Ovary (tissue), 9 donors: ENCODE data around the gene PRDX6. TPM values are rescaled to one million over a fixed set of nuclear protein-coding genes. Genes with fewer than 3 reads are reported as not detected.
"Not testable (repeated sequence)": the region's sequence is repeated elsewhere in the genome, so short reads cannot be mapped to it uniquely, and the experiment has no call there.

Experiments used
- DNase-seq, 5 donors: peaks; one replicate each; pipeline ENCODE4 v3.0.0-alpha.2; 2019 to 2020
- H3K27ac ChIP-seq, 2 donors: fragments of 200-600 bp; one replicate each; pipeline versions ENCODE4 v1.5.1 to v1.8.0; 2019 to 2022
- H3K27me3 ChIP-seq: fragments of 200-600 bp; one replicate; pipeline ENCODE4 v1.8.0; 2022
- H3K36me3 ChIP-seq: fragments of 200-600 bp; sonication (generic); one replicate; pipeline ENCODE4 v1.5.1; 2019
- H3K4me1 ChIP-seq: one replicate; pipeline ENCODE4 v1.8.1; 2013; ENCODE audit warnings: mild to moderate bottlenecking, moderate library complexity; ENCODE audit not compliant: insufficient read depth
- H3K4me3 ChIP-seq: fragments of 200-600 bp; sonication (generic); one replicate; pipeline ENCODE4 v1.5.1; 2017
- H3K9me3 ChIP-seq, 2 donors: fragments of 200-600 bp in 1 of 2; sonication (generic) in 1 of 2; one replicate each; pipeline versions ENCODE4 v1.5.1 to v1.8.1; 2013 to 2019; ENCODE audit warnings: mild to moderate bottlenecking in 1 of 2, moderate library complexity in 1 of 2
- CTCF ChIP-seq, 3 donors: fragments of 450-650 bp in 2 of 3; fragments of 200-600 bp in 1 of 3; IDR thresholded peaks; one replicate each; pipeline versions ENCODE4 v1.5.1 to v1.8.0; 2016 to 2022; ENCODE audit warnings: antibody characterized with exemption in 3 of 3, mild to moderate bottlenecking in 1 of 3
- EP300 ChIP-seq: sonication (generic); formaldehyde crosslinking; IDR thresholded peaks from one replicate; pipeline ENCODE4 v1.6.1; 2017; ENCODE audit warnings: antibody characterized with exemption
- POLR2A ChIP-seq: fragments of 450-650 bp; IDR thresholded peaks from one replicate; pipeline ENCODE4 v1.6.1; 2017; ENCODE audit warnings: antibody characterized with exemption, mild to moderate bottlenecking, moderate library complexity
- WGBS, 3 donors: extraction: QIAGEN DNeasy Blood & Tissue Kit in 1 of 3; methylation state at CpG; one replicate each; pipeline versions ENCODE4 v1.1.5 to v1.1.7; 2013 to 2017; 5-methylcytosine and 5-hydroxymethylcytosine counted together
- intact Hi-C, 4 donors: fragments of 100-400 bp; cut with DNase I; formaldehyde crosslinking; loops; one replicate each; pipeline versions ENCODE4 v1.11.0 to v1.15.1; 2022 to 2023
- polyA plus RNA-seq, 2 donors: library from polyadenylated mRNA; stranded (reverse); fragments of 200-250 nt in 1 of 2; fragments of 350-450 nt in 1 of 2; fragmentation: Illumina TruSeq in 1 of 2; extraction: RNeasy Lipid Tissue Mini Kit (QIAGEN cat#74804) in 1 of 2; gene quantifications; one replicate each; pipeline ENCODE4 v1.2.3, GENCODE V29; 2013 to 2014
- total RNA-seq, 7 donors: library from RNA; depleted of rRNA in 2 of 7; stranded (reverse); fragments of >200 nt in 2 of 7; fragmentation: NEBNext Ultra II Directional in 3 of 7; extraction: Animal tissue kit (Norgen Biotek cat#: 25700) in 3 of 7; gene quantifications; one replicate each; pipeline versions ENCODE4 v1.1.0 to v1.2.4, GENCODE V29; 2016 to 2023
- donor health status: DM: no; HTN: no; CAD: no; lungs with moderate emphysema.
- donor health status: DM: no; HTN: no; CAD: no.
- donor health status: Bipolar disorder and iron deficiency.
- donor health status: DM: yes; HTN: yes; CAD: no.
- donor health status: DM: no; HTN: no; CAD: no.
- donor health status: DM: yes; HTN: yes; CAD: no.

PRDX6 gene
- total and polyA plus RNA-seq, 9 donors = 111 to 278 (median 198) TPM

- no peak for TF ChIP-seq POLR2A
- TF ChIP-seq CTCF (IDR thresholded peaks at IDR 0.05) = no peak
- no peak for TF ChIP-seq EP300
- Histone ChIP-seq H3K4me1 (no peaks in the 10 kb centered on the region), H3K36me3 (no peaks in the 10 kb centered on the region), H3K4me3 (no peak overlapping the region), H3K27ac (no peak overlapping the region), H3K27me3 (no peaks in the 10 kb centered on the region), H3K9me3 (no peaks in the 10 kb centered on the region)
- 88 to 91% (median 90%) methylated on average over 2 of the region's 2 CpGs for WGBS, 3 donors
- DNase-seq = no peak
- intact Hi-C loops = no loop called here
These were observed 10.9 kb downstream of the PRDX6 start for GRCh38 chr1:173488001-173488400.

- no peaks in the 10 kb centered on the region for H3K36me3 ChIP-seq
- 91 to 93% (median 93%) methylated on average over 5 of the region's 5 CpGs for WGBS, 3 donors
- intact Hi-C loops = no loop called here
These were observed 12.0 kb downstream of the PRDX6 start for GRCh38 chr1:173489149-173489600.

GRCh38 chr1:173489929-173490328 lies 12.8 kb downstream of the PRDX6 start:
- Histone ChIP-seq H3K4me1 (no peaks in the 10 kb centered on the region), H3K27ac (no peak overlapping the region), H3K36me3 (no peaks in the 10 kb centered on the region), H3K27me3 (no peaks in the 10 kb centered on the region), H3K4me3 (no peak overlapping the region), H3K9me3 (no peaks in the 10 kb centered on the region)
- intact Hi-C loops = no loop called here
- DNase-seq = no peak
- TF ChIP-seq CTCF (IDR thresholded peaks at IDR 0.05) (no peak), POLR2A (no peak), EP300 (no peak)
- 90 to 97% (median 92%) methylated on average over 3 of the region's 3 CpGs for WGBS, 3 donors

More at GRCh38 chr1:173489149-173489600, 12.0 kb downstream of the PRDX6 start:
- no peak overlapping the region for H3K27ac ChIP-seq
- DNase-seq = no peak
- no peaks in the 10 kb centered on the region for H3K27me3 ChIP-seq
- no peak overlapping the region for H3K4me3 ChIP-seq
- no peaks in the 10 kb centered on the region for H3K4me1 ChIP-seq
- TF ChIP-seq POLR2A (no peak), EP300 (no peak), CTCF (IDR thresholded peaks at IDR 0.05) (no peak)
- no peaks in the 10 kb centered on the region for H3K9me3 ChIP-seq

- WGBS, 3 donors = 92 to 97% (median 95%) methylated on average over 2 of the region's 2 CpGs
- TF ChIP-seq CTCF (IDR thresholded peaks at IDR 0.05) (no peak), POLR2A (no peak), EP300 (no peak)
- intact Hi-C loops = no loop called here
- no peaks in the 10 kb centered on the region for H3K9me3 ChIP-seq
- H3K27ac ChIP-seq = no peak overlapping the region
- H3K27me3 ChIP-seq = no peaks in the 10 kb centered on the region
- no peaks in the 10 kb centered on the region for H3K36me3 ChIP-seq
- no peaks in the 10 kb centered on the region for H3K4me1 ChIP-seq
- DNase-seq = no peak
- H3K4me3 ChIP-seq = no peak overlapping the region
These were observed 14.4 kb downstream of the PRDX6 start for GRCh38 chr1:173491508-173491907.

- H3K4me1 ChIP-seq, H3K9me3 ChIP-seq, H3K27ac ChIP-seq, H3K4me3 ChIP-seq, H3K36me3 ChIP-seq, H3K27me3 ChIP-seq, DNase-seq, intact Hi-C loops: not testable (repeated sequence)
- WGBS, 3 donors = 91 to 94% (median 92%) methylated on average over 8 of the region's 8 CpGs
These were observed 16.0 kb downstream of the PRDX6 start for GRCh38 chr1:173493125-173493524.
